ENCODE measurements around the gene SESTD1.
"Not testable (repeated sequence)": the region's sequence is repeated elsewhere in the genome, so short reads cannot be mapped to it uniquely, and the experiment has no call there.

Gene SESTD1

GRCh38 chr2:179237209-179237946, 27.3 kb downstream of the SESTD1 start:
- DNase-seq = no peak

GRCh38 chr2:179235463-179236108, 29.0 kb downstream of the SESTD1 start:
- no peak for DNase-seq

- no peak for DNase-seq
Observed at GRCh38 chr2:179234658-179235240, 29.9 kb downstream of the SESTD1 start.

- no peak for DNase-seq
Observed at GRCh38 chr2:179233626-179234430, 30.8 kb downstream of the SESTD1 start.

- DNase-seq = no peak
Observed at GRCh38 chr2:179233083-179233490, 31.5 kb downstream of the SESTD1 start.

GRCh38 chr2:179226961-179227259, 37.7 kb downstream of the SESTD1 start:
- no peak for DNase-seq

GRCh38 chr2:179226203-179226960, 38.2 kb downstream of the SESTD1 start:
- DNase-seq = no peak

GRCh38 chr2:179224361-179224760, 40.3 kb downstream of the SESTD1 start:
- no peak for DNase-seq

GRCh38 chr2:179222076-179222475, 42.6 kb downstream of the SESTD1 start:
- no peak for DNase-seq

- peak in 1 of 2 experiments; percentile 31 for DNase-seq
Observed at GRCh38 chr2:179218848-179219594, 45.6 kb downstream of the SESTD1 start.

GRCh38 chr2:179214671-179215070, 50.0 kb downstream of the SESTD1 start:
- DNase-seq = not testable (repeated sequence)

- DNase-seq = no peak
Observed at GRCh38 chr2:179211355-179211754, 53.3 kb downstream of the SESTD1 start.

GRCh38 chr2:179208277-179208676, 56.4 kb downstream of the SESTD1 start:
- not testable (repeated sequence) for DNase-seq

GRCh38 chr2:179207047-179207446, 57.6 kb downstream of the SESTD1 start:
- DNase-seq = no peak

- DNase-seq = no peak
Observed at GRCh38 chr2:179201869-179202268, 62.8 kb downstream of the SESTD1 start.

- not testable (repeated sequence) for DNase-seq
Observed at GRCh38 chr2:179195926-179196590, 68.6 kb downstream of the SESTD1 start.

GRCh38 chr2:179195141-179195540, 69.5 kb downstream of the SESTD1 start:
- no peak for DNase-seq

- no peak for DNase-seq
Observed at GRCh38 chr2:179193759-179194394, 70.8 kb downstream of the SESTD1 start.

- DNase-seq = no peak
Observed at GRCh38 chr2:179191110-179191509, 73.5 kb downstream of the SESTD1 start.

- DNase-seq = no peak
Observed at GRCh38 chr2:179186126-179186525, 78.5 kb downstream of the SESTD1 start.

- no peak for DNase-seq
Observed at GRCh38 chr2:179184610-179185009, 80.0 kb downstream of the SESTD1 start.

Data from SHP77 (cell line).